COLO668 (cell line): ENCODE results near the gene COL8A2.
A peak's percentile ranks its signal among the peaks of the same experiment; 100 is the strongest.

Experiments used
- DNase-seq: peaks from one replicate; lab custom pipeline; 2025; ENCODE audit not compliant: unreplicated experiment; lab: John Stamatoyannopoulos, UW

Gene COL8A2

DNA sequence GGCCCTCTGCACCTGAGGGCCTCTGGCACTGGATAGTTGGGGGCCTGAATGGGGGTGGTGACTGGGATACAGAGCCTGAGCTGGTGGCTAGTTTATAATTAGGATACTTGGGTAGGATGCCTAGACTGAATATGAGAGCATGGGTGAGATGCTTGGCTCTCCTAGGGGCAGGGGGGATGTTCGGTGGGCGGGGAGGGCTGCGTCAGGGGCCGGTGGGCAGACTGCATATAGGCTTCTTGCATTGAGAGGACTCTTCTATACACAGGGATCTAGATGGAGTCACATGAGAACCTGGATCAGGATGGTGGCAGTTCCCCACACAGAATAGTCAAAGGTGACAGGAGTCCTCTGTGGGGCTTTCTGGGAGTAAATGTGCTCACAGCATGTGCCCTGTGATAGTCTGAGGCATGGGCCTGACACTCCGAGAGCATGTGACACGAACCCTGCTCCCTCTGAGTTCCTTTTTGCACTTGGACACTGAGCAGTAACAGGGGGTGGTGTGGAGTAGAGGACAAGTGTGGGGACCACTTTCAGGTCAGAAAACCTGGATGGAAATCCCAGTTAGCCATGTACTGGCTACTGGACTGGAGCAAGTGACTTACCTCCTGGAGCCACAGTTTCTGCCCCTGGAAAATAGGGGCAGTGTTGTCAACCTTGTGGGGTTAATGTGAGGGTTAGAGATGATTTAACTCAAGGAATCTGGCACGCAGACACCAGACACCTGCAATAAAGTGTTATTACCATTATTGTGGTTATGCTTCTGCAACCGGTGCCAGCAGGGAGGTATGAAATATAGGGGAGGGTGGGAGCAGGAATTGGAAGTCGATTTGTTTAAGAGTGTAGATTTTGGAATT lies 33.2 kb upstream of the COL8A2 start:
- DNase-seq: no peak

DNA sequence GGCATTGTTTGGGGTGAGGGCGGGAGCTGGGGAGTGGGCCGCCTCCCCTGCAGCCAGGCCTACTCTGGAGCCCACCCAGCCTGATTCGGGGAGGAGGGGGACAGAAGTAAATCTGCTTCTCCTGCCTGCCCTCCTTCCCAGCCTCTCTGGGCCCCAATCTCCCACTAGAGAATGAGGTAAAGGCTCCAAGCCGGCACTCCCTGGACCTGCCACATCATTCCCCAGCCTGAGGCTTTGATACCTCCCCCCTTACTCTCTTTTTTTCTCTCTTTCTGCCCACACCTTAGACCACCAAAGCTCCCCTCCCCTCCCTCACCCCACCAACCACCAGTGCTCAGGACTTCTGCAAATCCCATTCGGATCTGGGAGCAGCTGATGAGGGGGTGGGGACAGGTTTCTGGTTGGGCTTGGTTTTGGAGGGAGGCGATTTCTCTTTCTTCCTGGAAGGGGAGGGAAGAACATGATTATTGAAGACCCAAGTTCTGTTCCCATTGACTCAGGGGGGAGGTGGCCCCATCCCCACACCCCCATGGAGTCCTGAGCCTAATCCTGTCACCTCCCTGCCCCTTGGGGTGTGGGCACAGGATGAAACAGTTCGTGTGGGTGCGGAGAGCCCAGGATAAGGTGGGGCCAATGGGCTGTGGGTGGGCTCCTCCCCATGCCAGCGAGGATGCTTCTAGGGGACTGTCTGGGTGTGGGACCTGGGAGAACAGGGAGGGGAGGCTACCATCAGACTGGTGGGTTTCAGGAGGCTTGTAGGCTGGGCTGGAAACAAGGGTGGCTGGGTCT lies 32.3 kb upstream of the COL8A2 start:
- no peak for DNase-seq

DNA sequence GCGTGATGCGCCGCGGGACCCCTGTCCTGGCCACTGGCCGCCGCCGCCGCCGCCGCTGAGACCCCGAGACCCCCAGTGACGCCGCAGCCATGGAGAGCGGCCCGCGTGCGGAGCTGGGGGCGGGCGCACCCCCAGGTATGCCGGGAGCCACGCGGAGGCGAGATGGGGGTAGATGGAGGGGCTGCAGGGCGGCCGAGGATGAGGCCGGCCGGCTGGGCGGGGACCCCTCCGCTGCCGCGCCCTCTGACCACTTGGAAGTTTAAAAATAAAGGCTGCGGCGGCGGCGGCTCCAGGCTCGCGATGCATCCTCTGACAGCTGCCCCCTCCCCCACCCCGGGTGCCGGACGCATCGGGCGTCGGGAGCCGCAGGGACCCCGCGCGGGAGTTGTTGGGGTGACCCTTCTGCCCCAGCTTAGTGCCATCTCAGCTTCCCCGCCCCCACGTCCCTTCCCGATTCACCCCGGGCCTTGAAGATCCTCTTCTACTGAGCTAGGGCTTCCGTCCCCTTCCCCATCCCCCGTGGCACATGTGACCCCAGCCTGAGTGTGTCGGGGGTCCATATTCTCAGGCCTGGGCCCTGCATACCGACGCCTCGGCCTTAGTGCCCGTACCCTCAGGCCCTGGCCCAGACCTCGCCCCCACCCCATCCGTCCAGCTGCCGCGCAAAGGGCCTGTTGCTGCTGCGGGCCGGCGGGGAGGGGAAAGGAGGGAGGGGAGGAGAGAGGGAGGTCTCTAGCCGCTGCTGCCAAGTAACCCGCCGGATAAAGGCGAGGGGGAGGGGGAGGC lies 31.5 kb upstream of the COL8A2 start:
- DNase-seq: peak; percentile 80

DNA sequence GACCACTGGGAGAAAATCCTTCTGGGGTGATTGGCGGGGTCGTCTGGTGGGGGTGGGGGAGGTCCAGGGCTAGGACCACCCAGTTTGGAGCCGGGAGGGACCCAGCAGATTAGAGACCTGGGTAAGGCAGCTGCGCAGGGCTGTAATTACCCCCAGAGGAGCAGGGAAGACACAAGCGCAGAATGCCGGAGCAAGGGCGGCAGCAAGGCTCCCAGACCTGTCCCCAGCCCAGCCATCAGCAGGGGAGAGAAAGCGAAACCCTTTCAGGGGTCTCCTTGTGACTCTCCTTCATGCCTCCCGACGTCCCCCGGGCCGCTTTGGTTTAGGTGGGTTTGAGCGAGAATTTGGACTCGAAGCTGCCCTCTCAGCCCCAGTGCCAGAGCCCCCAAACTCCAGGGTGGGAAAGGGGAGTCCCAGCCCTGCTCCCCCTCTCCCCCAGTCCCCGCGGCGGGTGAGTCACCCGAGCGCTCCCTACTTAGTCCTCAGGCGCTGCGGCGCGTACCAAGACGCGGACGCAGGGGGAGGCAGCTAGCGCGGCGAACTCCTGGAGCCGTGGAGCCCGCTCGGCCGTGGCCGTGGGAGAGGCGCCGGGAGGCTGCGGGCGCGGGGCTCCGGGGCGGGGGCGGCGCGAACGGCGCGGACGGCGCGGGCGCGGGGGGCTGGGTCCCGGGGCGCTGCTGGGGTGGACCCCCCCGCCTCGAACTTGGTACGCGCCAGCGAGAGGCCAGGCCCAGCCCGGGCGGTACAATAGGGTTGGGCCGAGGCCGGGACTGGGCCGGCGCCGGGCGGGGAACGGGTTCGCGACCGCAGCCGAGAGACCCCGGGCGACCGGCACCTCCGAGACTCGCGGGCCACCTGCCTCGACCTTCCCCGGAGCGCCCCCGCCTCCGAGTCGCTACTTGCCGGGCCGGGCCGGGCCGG lies 30.6 kb upstream of the COL8A2 start, which contains the start of gene MAP7D1:
MAP7D1 (plus strand) TSS at position 753 of the 921 bp plus-strand sequence. CDS start 258 bp downstream, outside the sequence.
- DNase-seq: peak; percentile 97

DNA sequence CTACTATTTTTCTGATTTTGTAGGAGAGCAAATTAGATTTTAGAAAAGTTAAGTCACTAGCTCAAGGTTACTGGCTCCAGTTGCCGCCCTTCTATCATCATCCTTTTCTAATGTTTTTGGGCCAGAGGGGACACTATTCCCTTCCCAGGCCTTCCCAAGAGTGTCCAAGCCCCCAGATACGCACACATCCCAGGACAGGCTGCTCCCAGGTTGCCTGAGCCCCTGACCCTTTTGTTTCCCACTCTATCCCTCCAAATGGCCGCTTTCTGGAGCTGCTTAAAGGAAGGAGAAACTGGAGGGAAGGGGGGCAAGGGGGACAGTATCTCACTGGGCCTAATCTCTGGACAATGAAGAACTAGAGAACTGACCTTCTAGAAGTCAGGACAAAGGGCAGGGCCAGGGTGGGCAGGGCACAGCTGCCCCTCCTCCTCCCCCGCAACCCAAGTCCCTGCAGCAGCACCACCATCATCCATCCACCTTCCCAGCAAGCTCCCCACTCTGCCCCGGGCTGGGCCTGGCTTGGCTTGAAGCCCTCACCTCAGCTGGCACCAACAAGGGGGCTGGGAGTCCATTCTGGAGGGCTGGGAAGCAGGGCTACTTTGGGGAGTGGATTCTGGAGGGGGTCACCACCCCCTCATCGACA lies 29.9 kb upstream of the COL8A2 start:
- DNase-seq: no peak

DNA sequence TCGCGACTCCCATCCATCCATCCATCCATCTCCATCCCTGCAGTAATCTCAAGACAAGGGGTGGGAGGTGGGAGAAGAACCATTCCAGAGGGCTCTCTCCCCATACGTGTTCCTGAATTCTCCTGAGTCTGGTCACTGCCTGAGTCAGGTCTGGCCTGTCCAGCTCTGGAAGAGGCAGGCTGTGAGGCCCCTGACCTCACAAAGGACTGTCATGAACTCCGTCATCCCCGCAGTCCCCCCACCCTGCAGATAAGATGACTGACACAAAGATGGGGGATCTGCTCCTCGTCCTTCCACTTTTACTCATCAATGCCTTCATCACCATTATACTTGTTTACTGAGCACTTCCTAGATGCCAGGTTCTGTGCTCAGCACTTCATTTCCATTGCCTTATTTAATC lies 29.3 kb upstream of the COL8A2 start:
- DNase-seq: no peak

DNA sequence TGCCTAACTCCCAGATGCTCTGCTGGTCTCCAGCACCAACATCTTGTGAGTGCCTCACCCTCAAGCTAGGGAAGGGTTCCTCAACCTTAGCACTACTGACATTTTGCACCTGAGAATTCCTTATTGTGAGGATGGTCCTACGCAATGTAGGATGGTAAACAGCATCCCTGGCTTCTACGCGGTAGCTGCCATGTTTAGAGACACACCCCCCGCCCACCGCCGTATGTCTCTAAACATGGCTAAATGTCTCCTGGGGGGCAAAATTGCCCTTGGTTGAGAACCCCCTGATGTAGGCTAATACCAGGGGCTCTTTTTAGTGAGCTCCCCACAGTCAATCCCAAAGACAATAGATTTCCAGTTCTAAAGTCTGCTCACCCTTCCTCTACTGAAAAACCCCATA lies 28.5 kb upstream of the COL8A2 start:
- DNase-seq: no peak

DNA sequence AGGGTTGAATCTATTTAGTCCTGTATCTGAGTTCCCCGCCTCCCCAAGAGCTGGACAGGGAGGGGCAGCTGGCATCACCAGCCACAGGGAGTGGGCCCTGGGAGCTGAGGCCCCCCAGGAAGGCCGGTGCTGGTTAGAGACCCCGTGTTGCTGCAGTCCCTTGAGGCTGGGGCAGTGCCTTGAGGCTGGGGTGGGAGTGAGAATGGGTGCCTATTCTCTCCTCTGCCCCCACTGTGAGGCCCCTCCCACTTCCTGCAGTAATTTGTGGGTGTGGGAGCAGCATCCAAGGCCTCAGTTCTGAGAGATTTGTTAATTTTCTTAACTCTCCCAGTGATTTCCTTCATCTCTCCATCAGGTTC lies 26.8 kb upstream of the COL8A2 start:
- no peak for DNase-seq

DNA sequence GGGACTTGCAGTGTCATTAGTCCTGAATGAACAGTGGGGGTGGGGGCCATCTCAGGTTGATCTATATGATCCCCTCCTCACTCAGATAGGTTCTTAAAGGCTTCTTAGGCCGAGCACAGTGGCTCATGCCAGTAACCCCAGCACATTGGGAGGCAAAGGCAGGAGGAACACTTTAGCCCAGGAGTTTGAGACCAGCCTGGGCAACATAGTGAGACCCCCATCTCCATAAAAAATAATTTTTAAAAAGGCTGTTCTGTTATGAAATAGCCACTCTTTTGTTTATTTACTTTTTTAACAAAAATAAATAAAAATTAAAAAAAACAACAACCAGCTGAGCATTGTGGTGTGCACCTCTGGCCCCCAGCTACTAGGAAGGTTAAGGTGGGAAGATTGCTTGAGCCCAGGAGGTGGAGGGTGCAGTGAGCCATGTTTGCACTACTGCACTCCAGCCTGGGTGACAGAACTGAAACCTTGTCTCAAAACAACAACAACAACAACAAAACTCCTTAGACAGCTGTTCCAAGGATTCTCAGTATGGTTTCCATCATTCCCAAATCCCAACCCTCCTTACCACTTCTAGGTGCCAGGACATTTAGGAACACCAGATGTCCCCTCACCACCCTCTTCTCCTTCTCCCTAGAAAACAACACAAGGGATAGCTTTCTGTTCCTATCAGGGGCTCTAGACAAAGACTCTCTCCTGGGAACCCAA lies 26.3 kb upstream of the COL8A2 start:
- no peak for DNase-seq

DNA sequence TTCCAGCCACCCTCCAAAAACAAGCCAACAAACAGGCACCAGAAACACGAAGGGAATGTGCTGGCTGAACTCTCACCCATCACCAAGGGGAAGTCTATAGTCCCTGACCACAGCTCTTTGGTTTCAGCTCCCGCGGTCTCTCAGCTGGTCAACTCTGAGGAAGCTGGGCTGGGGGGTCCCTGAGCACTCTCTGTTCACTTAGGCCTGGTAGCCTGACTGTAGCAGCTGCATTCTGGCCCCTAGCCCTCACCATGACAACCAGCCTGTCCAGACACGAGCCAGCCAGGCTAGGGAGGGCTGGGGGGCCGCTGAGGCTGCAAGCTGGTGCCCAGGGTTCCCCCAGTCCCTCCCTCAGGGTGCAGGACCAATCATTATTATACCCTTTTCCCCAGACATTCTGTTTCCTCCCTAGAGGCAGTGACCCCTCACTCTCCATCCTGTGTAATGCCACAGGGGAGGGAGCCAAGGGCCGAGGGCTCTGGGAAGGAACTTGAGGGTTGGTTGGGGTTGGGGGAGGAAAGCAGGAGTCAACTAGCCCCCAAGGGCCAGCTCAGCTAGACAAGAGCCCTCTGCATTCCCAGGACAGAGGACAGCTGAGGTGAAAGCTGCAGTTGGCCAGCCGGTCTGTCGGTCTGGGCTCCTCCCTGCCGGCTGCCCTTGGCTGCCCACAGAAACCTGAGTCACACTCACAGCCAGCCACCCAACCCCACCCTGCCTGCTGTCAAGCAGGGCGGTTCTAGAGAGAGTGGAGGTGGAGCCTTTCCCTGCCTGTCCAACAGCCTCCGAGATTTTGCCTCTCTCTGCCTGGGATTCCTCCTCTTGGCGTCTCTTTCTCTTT lies 25.5 kb upstream of the COL8A2 start:
- DNase-seq: peak; percentile 97

DNA sequence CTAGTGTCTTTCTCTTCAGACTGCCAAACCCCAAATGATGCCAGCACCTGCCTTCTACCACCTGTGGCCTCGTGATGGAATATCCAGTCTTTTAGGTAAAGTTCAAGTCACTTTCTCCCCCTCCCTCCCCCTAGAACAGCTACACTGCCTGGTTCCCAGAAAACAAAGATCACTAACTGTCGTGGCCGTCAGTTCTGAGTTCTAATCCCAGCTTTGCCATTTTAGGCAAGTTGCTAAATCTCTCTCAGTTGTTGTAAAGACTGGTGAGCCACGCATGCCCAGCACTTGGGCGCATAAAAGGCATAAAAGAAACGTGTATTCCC lies 24.9 kb upstream of the COL8A2 start:
- DNase-seq: no peak

DNA sequence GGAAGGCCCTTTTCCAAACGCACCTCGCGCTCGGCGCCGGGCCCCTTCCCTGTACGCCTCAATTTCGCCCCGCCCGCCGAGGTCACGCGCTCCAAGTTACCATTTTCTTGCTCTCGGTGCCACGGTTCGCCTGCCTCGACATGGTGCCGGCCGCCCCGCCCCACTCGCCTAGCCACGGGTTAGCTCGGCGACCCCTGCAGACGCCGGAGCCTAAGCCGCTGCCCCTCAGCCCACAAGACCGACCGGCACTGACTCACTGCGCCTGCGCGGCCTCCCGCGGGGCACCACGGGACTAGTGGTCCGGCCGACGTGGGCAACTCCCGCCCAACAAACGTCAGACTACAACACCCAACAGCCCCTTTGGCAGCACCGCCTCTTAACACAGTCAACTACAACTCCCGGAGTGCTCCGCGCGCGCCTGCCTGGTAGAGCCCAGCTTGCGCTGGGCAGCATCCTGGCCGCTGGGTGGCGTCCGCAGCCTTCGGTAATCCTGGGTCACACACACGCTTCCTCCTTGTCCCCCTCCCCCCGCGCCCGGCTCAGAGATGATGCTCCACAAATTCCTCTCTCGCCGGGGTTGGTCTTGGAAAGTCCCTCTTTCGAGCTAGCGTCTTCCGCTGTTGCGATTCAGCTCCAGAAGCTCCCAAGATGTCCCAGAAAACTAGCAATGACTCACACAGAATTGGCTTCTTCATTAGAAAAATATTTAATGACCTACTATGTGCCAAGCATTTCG lies 24.4 kb upstream of the COL8A2 start, which contains the start of gene TRAPPC3:
TRAPPC3 (minus strand) TSS at position 250 of the 736 bp plus-strand sequence; CDS start at position 142, 108 bp downstream.
- DNase-seq: peak; percentile 100

DNA sequence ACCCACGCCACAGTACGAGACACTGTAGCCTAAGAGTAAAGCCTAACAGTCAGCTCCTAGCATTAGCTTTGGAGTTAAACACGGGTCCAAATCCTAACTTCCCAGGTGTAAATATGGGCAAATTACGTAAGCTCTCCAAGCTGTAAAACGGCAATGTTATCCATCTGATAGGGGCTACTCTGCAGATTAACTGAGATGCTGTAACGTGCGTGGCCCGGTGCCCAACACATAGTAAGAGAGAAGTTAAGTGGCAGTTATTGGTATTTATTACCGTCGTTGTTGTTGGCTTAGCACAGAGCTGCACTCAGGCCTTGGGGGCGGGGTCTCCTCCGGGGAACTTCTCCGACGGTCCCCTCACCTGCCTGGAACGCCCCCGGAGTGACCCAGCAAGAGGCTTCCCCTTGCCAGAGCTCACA lies 23.8 kb upstream of the COL8A2 start:
- no peak for DNase-seq

DNA sequence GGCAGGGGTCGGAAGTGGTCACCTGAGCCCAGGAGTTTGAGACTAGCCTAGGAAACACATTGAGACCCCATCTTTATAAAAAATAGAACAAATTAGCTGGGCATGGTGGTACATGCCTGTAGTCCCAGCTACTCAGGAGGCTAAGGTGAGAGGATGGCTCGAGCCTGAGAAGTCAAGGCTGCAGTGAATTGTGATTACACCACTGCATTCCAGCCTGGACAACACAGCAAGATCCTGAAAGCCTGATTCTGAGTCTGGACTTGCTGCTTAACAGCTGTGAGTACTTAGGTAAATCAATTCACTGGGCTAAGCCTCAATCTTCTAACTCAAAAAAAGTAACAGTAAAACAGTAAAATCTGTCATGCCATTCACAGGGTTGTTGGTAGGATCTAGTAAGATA lies 19.4 kb upstream of the COL8A2 start:
- DNase-seq: no peak

DNA sequence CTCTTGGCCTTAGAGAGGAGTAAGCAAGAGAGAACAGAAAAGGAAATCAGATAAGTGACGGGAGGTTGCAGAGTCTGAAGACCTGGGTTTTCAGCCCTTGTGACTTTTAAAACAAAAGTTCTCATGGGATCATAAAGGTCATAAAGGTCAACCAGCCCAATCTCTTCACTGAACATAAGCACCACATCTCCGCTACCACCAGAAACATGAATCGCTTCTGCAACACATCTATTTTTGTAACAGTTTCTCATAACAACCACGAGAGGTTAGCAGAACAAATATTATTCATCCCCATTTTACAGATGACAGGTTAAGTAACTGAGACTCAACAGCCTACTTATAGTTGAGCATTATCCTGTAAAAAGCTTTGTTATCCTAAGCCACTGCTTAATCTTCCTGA lies 18.4 kb upstream of the COL8A2 start:
- no peak for DNase-seq

DNA sequence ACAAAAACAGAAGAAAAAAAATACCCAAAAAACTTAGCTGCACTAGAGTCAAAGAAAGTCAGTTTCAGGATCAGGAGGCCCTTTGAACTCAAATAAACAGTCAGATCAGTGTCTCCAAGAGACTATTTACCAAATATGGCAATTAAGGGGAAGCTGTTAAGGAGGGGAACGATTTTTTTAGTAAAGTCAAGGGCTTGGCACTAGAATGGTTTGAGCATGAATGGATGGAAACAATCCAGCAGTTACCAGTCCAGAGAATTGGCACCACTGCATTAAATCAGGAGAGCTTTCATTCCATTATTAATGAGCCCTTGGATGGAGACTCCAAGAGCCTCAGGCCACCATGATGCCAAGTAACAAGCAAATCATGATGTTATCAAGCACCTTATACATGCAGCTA lies 17.1 kb upstream of the COL8A2 start:
- no peak for DNase-seq

DNA sequence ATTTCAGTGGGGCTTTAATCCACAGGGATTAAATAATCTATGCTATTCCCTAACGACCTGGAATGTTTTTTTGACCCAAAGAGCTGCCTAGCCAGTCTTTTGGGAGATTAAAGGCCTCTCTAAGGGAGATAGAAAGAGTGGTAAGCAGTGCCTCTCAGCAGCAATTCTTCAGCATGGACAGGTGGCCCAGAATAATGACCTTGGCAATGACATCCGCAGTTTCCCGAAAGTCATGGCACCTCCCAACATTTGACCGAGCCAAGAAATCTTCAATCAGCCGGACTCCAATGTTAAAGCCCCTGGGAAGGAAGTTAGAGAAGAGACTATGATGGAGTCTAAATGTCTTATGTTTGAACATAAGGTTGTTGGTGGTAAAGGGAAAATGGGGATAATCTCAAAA lies 14.5 kb upstream of the COL8A2 start:
- DNase-seq: no peak

DNA sequence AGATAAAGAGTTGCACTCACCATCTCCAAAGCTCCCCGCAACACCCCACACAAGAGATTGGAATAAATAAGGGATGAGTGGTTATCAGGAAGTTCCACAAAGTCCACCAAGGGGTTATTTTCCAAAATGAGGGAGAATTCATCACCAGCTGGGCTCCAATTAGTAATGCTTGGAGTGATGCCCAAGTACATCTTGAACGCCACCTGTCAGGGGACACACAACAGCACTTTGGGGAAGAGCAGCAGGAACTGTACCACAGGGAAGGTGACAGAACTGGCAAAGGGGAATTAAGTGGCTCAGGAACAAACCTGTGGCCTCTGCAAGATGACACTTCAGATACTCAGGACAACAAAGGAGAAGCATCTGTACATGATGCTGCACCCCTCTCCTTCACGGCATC lies 12.8 kb upstream of the COL8A2 start:
- DNase-seq: no peak
